CD4-positive, alpha-beta T cell (primary cell): ENCODE measurements around the gene SNTB2. TPM values are rescaled to one million over a fixed set of nuclear protein-coding genes. Genes with fewer than 3 reads are reported as not detected.
"Not testable (repeated sequence)": the region's sequence is repeated elsewhere in the genome, so short reads cannot be mapped to it uniquely, and the experiment has no call there.

ENCODE experiments used
- ATAC-seq: fragments of 200-7000 bp; cut with Tn5 transposase; one replicate; pipeline ENCODE4 v1.10.0; 2022; ENCODE audit warnings: mild to moderate bottlenecking; ENCODE audit not compliant: poor library complexity
- CTCF ChIA-PET: fragments of 350-600 bp; sonication (Branson Sonifier 250); formaldehyde crosslinking; loops from one replicate; lab custom pipeline; 2021; ENCODE audit warnings: antibody characterized with exemption, inconsistent platforms; lab: Charles Lee
- POLR2A ChIA-PET: fragments of 350-600 bp; sonication (Branson Sonifier 250); formaldehyde crosslinking; loops from one replicate; lab custom pipeline; 2021; ENCODE audit warnings: antibody characterized with exemption, inconsistent platforms; lab: Charles Lee
- DNase-seq, 14 experiments: peaks; one replicate each; pipeline ENCODE4 v3.0.0-alpha.2; 2013 to 2020; ENCODE audit warnings: mixed read lengths in 2 of 14
- H3K27ac ChIP-seq, 2 donors: one replicate each; pipeline versions ENCODE4 v1.5.1 to v1.7.0; 2013; ENCODE audit warnings: low read length in 2 of 2, low read depth in 1 of 2, mild to moderate bottlenecking in 1 of 2
- H3K27me3 ChIP-seq, 2 experiments: 1 replicate in 1 of 2; 2 replicates in 1 of 2; pipeline versions ENCODE4 v1.6.1 to v1.7.0; 2013; ENCODE audit warnings: low read length in 2 of 2, control low read depth in 1 of 2, mild to moderate bottlenecking in 1 of 2, moderate library complexity in 1 of 2; ENCODE audit not compliant: insufficient read depth in 2 of 2, control insufficient read depth in 1 of 2
- H3K36me3 ChIP-seq: one replicate; pipeline ENCODE4 v1.6.1; 2013; ENCODE audit warnings: low read length, control low read depth; ENCODE audit not compliant: insufficient read depth
- H3K4me1 ChIP-seq: one replicate; pipeline ENCODE4 v1.6.1; 2013; ENCODE audit warnings: low read length, control low read depth; ENCODE audit not compliant: insufficient read depth
- H3K4me3 ChIP-seq: one replicate; pipeline ENCODE4 v1.5.1; 2013; ENCODE audit warnings: mild to moderate bottlenecking, low read length, moderate library complexity
- H3K9me3 ChIP-seq, 2 experiments: 1 replicate in 1 of 2; 2 replicates in 1 of 2; pipeline versions ENCODE4 v1.6.1 to v1.7.0; 2013; ENCODE audit warnings: low read length in 2 of 2, mild to moderate bottlenecking in 2 of 2, control low read depth in 1 of 2, moderate library complexity in 1 of 2; ENCODE audit not compliant: control insufficient read depth in 1 of 2, insufficient read depth in 1 of 2
- H3K27ac Mint-ChIP-seq: one replicate; pipeline ENCODE4 v1.8.0; 2020; ENCODE audit warnings: mixed read lengths
- H3K27me3 Mint-ChIP-seq: one replicate; pipeline ENCODE4 v1.8.0; 2021; ENCODE audit warnings: mixed read lengths
- H3K36me3 Mint-ChIP-seq: one replicate; pipeline ENCODE4 v1.8.0; 2021; ENCODE audit warnings: low read depth, mixed read lengths
- H3K4me1 Mint-ChIP-seq: one replicate; pipeline ENCODE4 v1.8.0; 2021; ENCODE audit warnings: low read depth, mixed read lengths
- H3K4me3 Mint-ChIP-seq: one replicate; pipeline ENCODE4 v1.8.0; 2020; ENCODE audit warnings: mild to moderate bottlenecking, mixed read lengths
- H3K9me3 Mint-ChIP-seq: one replicate; pipeline ENCODE4 v1.8.0; 2020; ENCODE audit warnings: mixed read lengths
- intact Hi-C, 2 experiments: fragments of 100-400 bp; cut with DNase I in 1 of 2; cut with micrococcal nuclease in 1 of 2; formaldehyde crosslinking; loops; one replicate each; pipeline versions ENCODE4 v1.15.1 to v1.9.0; 2023 to 2025; cut with DNase I, micrococcal nuclease
- total RNA-seq, 174 experiments: library from RNA in 2 of 174; stranded (reverse) in 2 of 174; gene quantifications; one replicate each; pipeline ENCODE4 v1.2.3 and lab custom pipeline; 2021 to 2026
- TF ChIP-seq, protein P1 (sequence below): fragments of 200-600 bp; IDR thresholded peaks from one replicate; pipeline ENCODE4 v1.8.0; 2022; ENCODE audit warnings: antibody characterized with exemption, mild to moderate bottlenecking

SNTB2 gene
- total RNA-seq, 2 experiments from 2014 or later = 10.1 to 11.4 TPM

DNA sequence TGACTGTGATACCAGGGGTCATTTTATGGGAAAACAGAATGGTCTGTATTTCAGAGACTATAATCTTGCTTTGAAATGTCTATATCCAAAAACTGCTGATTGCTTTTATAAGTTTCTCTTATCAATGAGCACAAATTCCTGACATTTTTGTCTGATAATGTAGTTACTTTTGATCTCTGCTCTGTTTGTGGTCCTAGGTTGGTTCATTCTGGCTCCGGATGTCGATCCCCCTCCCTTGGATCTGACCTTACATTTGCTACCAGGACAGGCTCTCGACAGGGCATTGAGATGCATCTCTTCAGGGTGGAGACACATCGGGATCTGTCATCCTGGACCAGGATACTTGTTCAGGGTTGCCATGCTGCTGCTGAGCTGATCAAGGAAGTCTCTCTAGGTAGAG lies 96.9 kb downstream of the SNTB2 start:
- intact Hi-C loops = no loop called here
- no peak overlapping the region for H3K27ac ChIP-seq

DNA sequence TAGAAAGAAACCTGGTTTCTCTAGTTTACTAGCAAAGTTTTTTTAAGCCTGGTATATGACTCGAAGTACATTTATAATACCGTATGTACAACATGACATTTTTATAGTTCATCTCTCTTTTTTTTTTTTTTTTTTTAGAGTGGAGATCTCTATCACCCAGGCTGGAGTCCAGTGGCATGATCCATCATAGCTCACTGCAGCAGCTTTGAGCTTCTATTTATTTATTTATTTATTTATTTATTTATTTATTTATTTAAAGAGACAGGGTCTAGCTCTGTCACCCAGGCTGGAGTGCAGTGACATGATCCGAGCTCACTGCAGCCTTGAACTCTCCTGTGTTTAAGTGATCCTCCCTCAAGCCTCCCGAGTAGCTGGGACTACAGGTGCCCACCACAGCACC lies 98.3 kb downstream of the SNTB2 start:
- no peak for DNase-seq
- Histone ChIP-seq H3K27ac (no peak overlapping the region), H3K36me3 (peaks cover 5% of the 10 kb centered on the region), H3K27me3 (no peaks in the 10 kb centered on the region), H3K4me3 (no peak overlapping the region), H3K4me1 (no peaks in the 10 kb centered on the region), H3K9me3 (no peaks in the 10 kb centered on the region)
- Mint-ChIP-seq H3K27ac (no peak overlapping the region), H3K27me3 (no peaks in the 10 kb centered on the region), H3K4me1 (peaks cover 5% of the 10 kb centered on the region), H3K4me3 (no peak overlapping the region), H3K9me3 (no peaks in the 10 kb centered on the region), H3K36me3 (peaks cover 17% of the 10 kb centered on the region)
- ChIA-PET CTCF (interaction anchor here (0.5 to 5.5 kb wide), 3 partner anchors 38 to 135 kb away, joined by 3 to 44 read pairs (median 3); no protein-coding TSS in a partner anchor), POLR2A (no interaction called here)
- intact Hi-C loops = loop anchor here in 1 of 2 experiments (5.0 kb wide), 1 partner anchor 763 kb away; no protein-coding TSS in a partner anchor
- no peak for ATAC-seq
- TF ChIP-seq, protein P1, sequence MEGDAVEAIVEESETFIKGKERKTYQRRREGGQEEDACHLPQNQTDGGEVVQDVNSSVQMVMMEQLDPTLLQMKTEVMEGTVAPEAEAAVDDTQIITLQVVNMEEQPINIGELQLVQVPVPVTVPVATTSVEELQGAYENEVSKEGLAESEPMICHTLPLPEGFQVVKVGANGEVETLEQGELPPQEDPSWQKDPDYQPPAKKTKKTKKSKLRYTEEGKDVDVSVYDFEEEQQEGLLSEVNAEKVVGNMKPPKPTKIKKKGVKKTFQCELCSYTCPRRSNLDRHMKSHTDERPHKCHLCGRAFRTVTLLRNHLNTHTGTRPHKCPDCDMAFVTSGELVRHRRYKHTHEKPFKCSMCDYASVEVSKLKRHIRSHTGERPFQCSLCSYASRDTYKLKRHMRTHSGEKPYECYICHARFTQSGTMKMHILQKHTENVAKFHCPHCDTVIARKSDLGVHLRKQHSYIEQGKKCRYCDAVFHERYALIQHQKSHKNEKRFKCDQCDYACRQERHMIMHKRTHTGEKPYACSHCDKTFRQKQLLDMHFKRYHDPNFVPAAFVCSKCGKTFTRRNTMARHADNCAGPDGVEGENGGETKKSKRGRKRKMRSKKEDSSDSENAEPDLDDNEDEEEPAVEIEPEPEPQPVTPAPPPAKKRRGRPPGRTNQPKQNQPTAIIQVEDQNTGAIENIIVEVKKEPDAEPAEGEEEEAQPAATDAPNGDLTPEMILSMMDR = no peak

More for the DNA sequence above, 96.9 kb downstream of the SNTB2 start:
- Mint-ChIP-seq H3K36me3 (peaks cover 17% of the 10 kb centered on the region), H3K4me3 (no peak overlapping the region), H3K27ac (no peak overlapping the region), H3K27me3 (no peaks in the 10 kb centered on the region), H3K9me3 (no peaks in the 10 kb centered on the region), H3K4me1 (peaks cover 5% of the 10 kb centered on the region)
- CTCF ChIA-PET = no interaction called here
- DNase-seq (no peak), ATAC-seq (no peak)
- no peak overlapping the region for H3K4me3 ChIP-seq
- H3K36me3 ChIP-seq = peaks cover 5% of the 10 kb centered on the region
- POLR2A ChIA-PET = no interaction called here
- H3K9me3 ChIP-seq = no peaks in the 10 kb centered on the region
- H3K27me3 ChIP-seq = no peaks in the 10 kb centered on the region
- no peaks in the 10 kb centered on the region for H3K4me1 ChIP-seq
- TF ChIP-seq, protein P1 = no peak

DNA sequence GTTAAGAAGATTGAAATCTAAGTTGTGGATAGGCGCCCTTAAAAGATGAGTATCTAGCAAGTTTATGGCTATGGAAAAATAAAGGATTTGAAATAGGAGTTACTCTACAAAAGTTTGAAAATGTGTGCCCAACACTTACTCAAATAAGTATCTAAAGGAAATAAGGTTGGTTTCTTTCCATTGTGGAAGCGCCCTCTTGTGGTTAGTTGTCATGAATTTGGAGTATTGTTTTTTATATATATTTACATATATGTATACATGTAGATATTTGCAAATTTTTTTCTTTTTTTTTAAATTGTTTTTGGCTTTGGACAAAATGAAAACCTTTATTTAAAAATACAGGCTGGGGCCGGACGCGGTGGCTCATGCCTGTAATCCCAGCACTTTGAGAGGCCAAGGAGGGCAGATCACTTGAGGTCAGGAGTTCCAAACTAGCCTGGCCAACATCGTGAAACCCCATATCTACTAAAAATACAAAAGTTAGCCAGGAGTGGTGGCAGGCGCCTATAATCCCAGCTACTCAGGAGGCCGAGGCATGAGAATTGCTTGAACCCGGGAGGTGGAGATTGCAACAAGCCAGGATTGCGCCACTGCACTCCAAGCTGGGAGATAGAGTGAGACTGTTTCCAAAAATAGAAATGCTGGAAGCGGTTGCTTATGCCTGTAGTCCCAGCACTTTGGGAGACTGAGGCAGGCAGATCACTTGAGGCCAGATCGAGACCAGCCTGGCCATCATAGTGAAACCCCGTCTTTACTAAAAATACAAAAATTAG lies 100.2 kb downstream of the SNTB2 start:
- Histone ChIP-seq H3K36me3 (peaks cover 5% of the 10 kb centered on the region), H3K4me3 (no peak overlapping the region), H3K27me3 (no peaks in the 10 kb centered on the region), H3K9me3 (no peaks in the 10 kb centered on the region), H3K4me1 (no peaks in the 10 kb centered on the region), H3K27ac (no peak overlapping the region)
- peak; percentile 56 for ATAC-seq
- peaks cover 17% of the 10 kb centered on the region for H3K36me3 Mint-ChIP-seq
- H3K4me1 Mint-ChIP-seq = peaks cover 5% of the 10 kb centered on the region
- peak in 9 of 14 experiments; percentile 10 to 82 (median 42) for DNase-seq
- H3K27me3 Mint-ChIP-seq = no peaks in the 10 kb centered on the region
- CTCF ChIA-PET = interaction anchor here (5.5 kb wide), 1 partner anchor 137 kb away, joined by 44 read pairs; no protein-coding TSS in a partner anchor
- TF ChIP-seq, protein P1 = peak; percentile 73
- no peak overlapping the region for H3K4me3 Mint-ChIP-seq
- no peak overlapping the region for H3K27ac Mint-ChIP-seq
- no peaks in the 10 kb centered on the region for H3K9me3 Mint-ChIP-seq
- POLR2A ChIA-PET = interaction anchor here (1.2 kb wide), 1 partner anchor 137 kb away, joined by 5 read pairs; no protein-coding TSS in a partner anchor
- intact Hi-C loops = loop anchor here (1.0 to 5.0 kb wide), 3 partner anchors 99 to 765 kb away; no protein-coding TSS in a partner anchor

DNA sequence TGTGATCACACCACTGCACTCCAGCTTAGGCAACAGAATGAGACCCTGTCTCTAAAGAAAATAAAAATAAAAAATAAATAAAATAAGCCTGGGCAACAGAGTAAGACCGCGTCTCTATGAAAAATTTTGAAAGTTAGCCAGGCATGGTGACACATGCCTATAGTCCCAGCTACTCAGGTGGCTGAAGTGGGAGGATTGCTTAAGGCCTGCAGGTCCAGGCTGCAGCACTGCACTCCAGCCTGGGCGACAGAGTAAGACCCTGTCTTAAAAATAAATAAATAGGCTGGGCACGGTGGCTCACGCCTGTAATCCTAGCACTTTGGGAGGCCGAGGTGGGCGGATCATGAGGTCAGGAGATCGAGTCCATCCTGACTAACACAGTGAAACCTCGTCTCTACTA lies 104.7 kb downstream of the SNTB2 start:
- H3K9me3 ChIP-seq, H3K36me3 ChIP-seq, intact Hi-C loops, H3K4me3 ChIP-seq, H3K36me3 Mint-ChIP-seq, H3K4me1 Mint-ChIP-seq, H3K27me3 Mint-ChIP-seq, H3K27me3 ChIP-seq, H3K4me3 Mint-ChIP-seq, CTCF ChIA-PET, H3K9me3 Mint-ChIP-seq, H3K4me1 ChIP-seq, H3K27ac Mint-ChIP-seq, DNase-seq, ATAC-seq, POLR2A ChIA-PET, H3K27ac ChIP-seq: not testable (repeated sequence)
